ENCODE data around the gene BST1.
"Not testable (repeated sequence)": the region's sequence is repeated elsewhere in the genome, so short reads cannot be mapped to it uniquely, and the experiment has no call there.

The BST1 gene

GRCh38 chr4:15711762-15712161, 8.9 kb downstream of the BST1 start:
- no peak for DNase-seq (ENCODE audit: low spot score)

GRCh38 chr4:15712214-15712613, 9.3 kb downstream of the BST1 start:
- DNase-seq (ENCODE audit: low spot score), result no peak

GRCh38 chr4:15714141-15714540, 11.3 kb downstream of the BST1 start:
- DNase-seq (ENCODE audit: low spot score), result no peak

GRCh38 chr4:15714646-15715435, 12.0 kb downstream of the BST1 start:
- no peak for DNase-seq (ENCODE audit: low spot score)

- DNase-seq (ENCODE audit: low spot score), result no peak
These were observed 13.2 kb downstream of the BST1 start for GRCh38 chr4:15716115-15716514.

GRCh38 chr4:15717086-15717485, 14.2 kb downstream of the BST1 start:
- DNase-seq (ENCODE audit: low spot score), result no peak

- DNase-seq (ENCODE audit: low spot score), result no peak
These were observed 15.0 kb downstream of the BST1 start for GRCh38 chr4:15717657-15718416.

GRCh38 chr4:15718465-15718864, 15.6 kb downstream of the BST1 start:
- DNase-seq (ENCODE audit: low spot score), result no peak

GRCh38 chr4:15718959-15719358, 16.1 kb downstream of the BST1 start:
- no peak for DNase-seq (ENCODE audit: low spot score)

GRCh38 chr4:15719506-15719905, 16.6 kb downstream of the BST1 start:
- no peak for DNase-seq (ENCODE audit: low spot score)

- no peak for DNase-seq (ENCODE audit: low spot score)
These were observed 18.0 kb downstream of the BST1 start for GRCh38 chr4:15720851-15721250.

GRCh38 chr4:15725608-15726007, 22.7 kb downstream of the BST1 start:
- no peak for DNase-seq (ENCODE audit: low spot score)

- peak; percentile 59 for DNase-seq (ENCODE audit: low spot score)
These were observed 27.2 kb downstream of the BST1 start for GRCh38 chr4:15729910-15730533.

GRCh38 chr4:15733061-15733460, 30.2 kb downstream of the BST1 start:
- not testable (repeated sequence) for DNase-seq (ENCODE audit: low spot score)

GRCh38 chr4:15735536-15735935, 32.7 kb downstream of the BST1 start:
- no peak for DNase-seq (ENCODE audit: low spot score)

GRCh38 chr4:15736514-15737050, 33.7 kb downstream of the BST1 start:
- no peak for DNase-seq (ENCODE audit: low spot score)

- DNase-seq (ENCODE audit: low spot score), result no peak
These were observed 34.4 kb downstream of the BST1 start for GRCh38 chr4:15737255-15737654.

GRCh38 chr4:15738877-15739276, 36.0 kb downstream of the BST1 start:
- DNase-seq (ENCODE audit: low spot score), result peak; percentile 44

- DNase-seq (ENCODE audit: low spot score), result no peak
These were observed 38.0 kb downstream of the BST1 start for GRCh38 chr4:15740764-15741404.

- no peak for DNase-seq (ENCODE audit: low spot score)
These were observed 39.3 kb downstream of the BST1 start for GRCh38 chr4:15742083-15742582.

GRCh38 chr4:15742637-15743036, 39.8 kb downstream of the BST1 start:
- DNase-seq (ENCODE audit: low spot score), result no peak

GRCh38 chr4:15744016-15744545, 41.2 kb downstream of the BST1 start:
- DNase-seq (ENCODE audit: low spot score), result no peak
